Esophagus (tissue), 2 donors: Measurements from ENCODE around the gene SIGLEC12. TPM values are rescaled to one million over a fixed set of nuclear protein-coding genes. Genes with fewer than 3 reads are reported as not detected.

Source experiments
- H3K27ac ChIP-seq, 2 donors: one replicate each; pipeline ENCODE4 v1.5.1; 2013; ENCODE audit warnings: low read depth in 2 of 2, mild to moderate bottlenecking in 2 of 2, inconsistent platforms in 1 of 2, low read length in 1 of 2, moderate library complexity in 1 of 2
- H3K27me3 ChIP-seq, 2 donors: one replicate each; pipeline ENCODE4 v1.6.1; 2013; ENCODE audit warnings: low read length in 2 of 2, control low read depth in 1 of 2, mild to moderate bottlenecking in 1 of 2; ENCODE audit not compliant: insufficient read depth in 2 of 2, control insufficient read depth in 1 of 2
- H3K36me3 ChIP-seq, 2 donors: one replicate each; pipeline ENCODE4 v1.6.1; 2013; ENCODE audit warnings: low read length in 1 of 2; ENCODE audit not compliant: control insufficient read depth in 2 of 2, insufficient read depth in 2 of 2
- H3K4me1 ChIP-seq, 2 donors: one replicate each; pipeline ENCODE4 v1.6.1; 2013; ENCODE audit warnings: low read length in 1 of 2; ENCODE audit not compliant: control insufficient read depth in 2 of 2, insufficient read depth in 2 of 2
- H3K4me3 ChIP-seq, 2 donors: one replicate each; pipeline ENCODE4 v1.5.1; 2013; ENCODE audit warnings: low read length in 2 of 2, mild to moderate bottlenecking in 2 of 2, low read depth in 1 of 2, moderate library complexity in 1 of 2
- H3K9me3 ChIP-seq, 2 donors: one replicate each; pipeline ENCODE4 v1.6.1; 2013; ENCODE audit warnings: mild to moderate bottlenecking in 2 of 2, low read depth in 1 of 2, low read length in 1 of 2, moderate library complexity in 1 of 2; ENCODE audit not compliant: control insufficient read depth in 2 of 2, insufficient read depth in 1 of 2
- WGBS, 2 donors: extraction: QIAGEN DNeasy Blood & Tissue Kit; methylation state at CpG; one replicate each; pipeline ENCODE4 v1.1.7; 2013; 5-methylcytosine and 5-hydroxymethylcytosine counted together
- polyA plus RNA-seq, 2 donors: library from polyadenylated mRNA; stranded (reverse); fragments of 200-250 nt; gene quantifications; one replicate each; pipeline ENCODE4 v1.2.3, GENCODE V29; 2013
- donor health status: healthy with polysubstance abuse.
- donor health status: Bipolar disorder and iron deficiency.

SIGLEC12 gene
- polyA plus RNA-seq, 2 donors: 0.02 to 0.04 TPM

DNA sequence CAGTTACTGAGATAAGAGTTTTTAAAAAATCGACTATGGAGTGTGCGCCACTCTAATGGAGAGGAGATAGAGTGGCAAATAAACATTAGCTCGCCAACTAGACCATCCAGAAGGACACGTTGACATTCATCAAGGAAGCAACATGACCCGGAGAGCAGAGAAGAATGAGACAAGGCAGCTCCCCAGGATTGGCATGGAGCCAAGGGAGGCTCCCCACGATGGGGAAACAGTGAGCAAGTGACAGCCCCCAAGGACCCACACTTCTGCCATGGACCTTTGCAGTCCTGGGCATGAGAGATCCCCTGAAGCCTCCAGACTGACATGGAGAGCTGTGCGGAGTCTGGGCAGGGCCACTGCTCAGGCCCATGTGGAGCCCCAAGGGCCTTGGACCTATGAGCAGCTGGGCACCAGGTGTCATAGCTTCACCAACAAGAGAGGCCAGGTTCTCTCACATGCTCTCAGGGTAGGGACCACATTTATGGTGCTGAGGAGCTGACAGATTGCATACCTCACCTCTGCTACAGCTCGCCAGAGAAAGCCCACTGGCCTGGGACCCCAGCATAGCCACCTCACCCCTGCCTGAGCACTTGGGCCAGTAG is 23.2 kb upstream of the SIGLEC12 start:
- WGBS, 2 donors: 66 to 74% methylated on average over 8 of the region's 8 CpGs
- Histone ChIP-seq H3K4me3 (no peak overlapping the region), H3K36me3 (no peaks in the 10 kb centered on the region), H3K27me3 (no peaks in the 10 kb centered on the region), H3K9me3 (no peaks in the 10 kb centered on the region), H3K27ac (no peak overlapping the region), H3K4me1 (no peaks in the 10 kb centered on the region)

DNA sequence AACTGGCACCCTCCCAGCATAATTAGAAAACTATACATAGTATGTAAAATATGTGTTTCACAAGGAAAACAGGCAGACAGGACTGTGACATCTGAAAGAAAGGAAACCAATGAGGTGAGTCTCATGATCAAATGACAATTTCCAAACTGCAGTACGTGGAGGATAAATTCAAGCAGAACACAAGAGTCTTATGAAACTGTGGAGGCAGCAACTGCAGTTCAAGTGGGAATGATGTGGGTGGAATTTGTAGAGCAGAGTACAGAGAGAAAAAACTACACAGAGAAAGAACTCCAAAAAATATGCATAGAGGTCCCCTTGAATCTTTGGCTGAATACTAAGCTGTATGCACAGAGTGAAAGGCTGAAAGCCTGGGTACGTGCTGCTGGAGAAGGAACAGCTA is 20.2 kb upstream of the SIGLEC12 start:
- H3K4me1 ChIP-seq: no peaks in the 10 kb centered on the region
- no peaks in the 10 kb centered on the region for H3K36me3 ChIP-seq
- H3K27ac ChIP-seq: no peak overlapping the region
- WGBS, 2 donors: 53 to 57% methylated on average over 2 of the region's 2 CpGs
- no peaks in the 10 kb centered on the region for H3K27me3 ChIP-seq
- H3K9me3 ChIP-seq: no peaks in the 10 kb centered on the region
- no peak overlapping the region for H3K4me3 ChIP-seq

GRCh38 chr19:51521357-51521756 is 19.8 kb upstream of the SIGLEC12 start:
- no peak overlapping the region for H3K4me3 ChIP-seq
- no peak overlapping the region for H3K27ac ChIP-seq
- H3K36me3 ChIP-seq: no peaks in the 10 kb centered on the region
- H3K4me1 ChIP-seq: no peaks in the 10 kb centered on the region
- no peaks in the 10 kb centered on the region for H3K27me3 ChIP-seq
- WGBS, 2 donors: 84 to 86% methylated on average over 2 of the region's 2 CpGs
- H3K9me3 ChIP-seq: no peaks in the 10 kb centered on the region

GRCh38 chr19:51520728-51521127 is 19.1 kb upstream of the SIGLEC12 start:
- Histone ChIP-seq H3K4me3 (no peak overlapping the region), H3K36me3 (no peaks in the 10 kb centered on the region), H3K27me3 (no peaks in the 10 kb centered on the region), H3K27ac (no peak overlapping the region), H3K9me3 (no peaks in the 10 kb centered on the region), H3K4me1 (no peaks in the 10 kb centered on the region)
- 43 to 51% methylated on average over 2 of the region's 2 CpGs for WGBS, 2 donors

DNA sequence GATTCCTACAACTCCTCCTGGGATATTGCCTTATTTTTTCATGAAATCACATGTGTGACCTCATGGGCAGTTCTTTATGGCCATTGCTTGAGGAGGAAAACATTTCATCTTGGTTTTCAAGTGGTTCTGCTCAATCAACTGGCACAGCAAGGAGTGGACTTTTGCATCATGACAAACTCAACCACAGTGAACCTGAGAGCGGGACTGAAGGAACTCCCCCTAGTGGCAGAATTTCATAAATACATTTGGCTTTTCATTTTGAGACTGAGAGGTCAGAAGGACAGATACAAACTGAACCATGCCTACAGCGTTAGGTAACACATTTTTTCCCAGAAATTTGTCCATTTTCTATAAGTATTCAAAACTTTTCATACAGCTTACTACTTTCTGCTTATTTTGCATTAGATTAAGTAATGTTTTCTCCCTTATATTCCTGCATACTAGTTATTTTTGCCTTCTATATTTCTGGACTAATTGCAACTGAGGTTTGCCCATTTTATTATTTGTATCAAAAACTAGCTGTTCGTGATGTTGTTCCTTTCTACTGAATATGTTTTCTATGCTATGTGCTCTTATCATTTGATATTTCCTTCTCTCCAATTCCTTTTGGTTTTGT is 13.4 kb upstream of the SIGLEC12 start:
- Histone ChIP-seq H3K27ac (no peak overlapping the region), H3K27me3 (no peaks in the 10 kb centered on the region), H3K4me1 (peaks cover 0 to 2% of the 10 kb centered on the region in 2 donors), H3K4me3 (no peak overlapping the region), H3K36me3 (no peaks in the 10 kb centered on the region), H3K9me3 (no peaks in the 10 kb centered on the region)
- WGBS, 2 donors: 17% methylated on average over 3 of the region's 3 CpGs

GRCh38 chr19:51513968-51514367 is 12.4 kb upstream of the SIGLEC12 start:
- Histone ChIP-seq H3K36me3 (no peaks in the 10 kb centered on the region), H3K27ac (no peak overlapping the region)
- WGBS, 2 donors: 36% methylated on average over 2 of the region's 2 CpGs

GRCh38 chr19:51511353-51511752 is 9.8 kb upstream of the SIGLEC12 start:
- no peaks in the 10 kb centered on the region for H3K36me3 ChIP-seq
- no peak overlapping the region for H3K4me3 ChIP-seq
- WGBS, 2 donors: 14 to 16% methylated on average over 6 of the region's 6 CpGs
- no peaks in the 10 kb centered on the region for H3K27me3 ChIP-seq
- H3K4me1 ChIP-seq: peaks cover 0 to 2% of the 10 kb centered on the region in 2 donors
- H3K9me3 ChIP-seq: no peaks in the 10 kb centered on the region
- H3K27ac ChIP-seq: no peak overlapping the region

More at GRCh38 chr19:51513968-51514367, 12.4 kb upstream of the SIGLEC12 start:
- H3K4me3 ChIP-seq: no peak overlapping the region
- no peaks in the 10 kb centered on the region for H3K27me3 ChIP-seq
- H3K9me3 ChIP-seq: no peaks in the 10 kb centered on the region
- H3K4me1 ChIP-seq: peaks cover 0 to 2% of the 10 kb centered on the region in 2 donors

- 50 to 51% methylated on average over 7 of the region's 7 CpGs for WGBS, 2 donors
- no peaks in the 10 kb centered on the region for H3K27me3 ChIP-seq
- H3K9me3 ChIP-seq: peaks cover 0 to under 1% of the 10 kb centered on the region in 2 donors
- peaks cover 0 to 2% of the 10 kb centered on the region in 2 donors for H3K4me1 ChIP-seq
- no peaks in the 10 kb centered on the region for H3K36me3 ChIP-seq
- H3K4me3 ChIP-seq: no peak overlapping the region
- no peak overlapping the region for H3K27ac ChIP-seq
Measured at GRCh38 chr19:51509823-51510660, 8.4 kb upstream of the SIGLEC12 start.

DNA sequence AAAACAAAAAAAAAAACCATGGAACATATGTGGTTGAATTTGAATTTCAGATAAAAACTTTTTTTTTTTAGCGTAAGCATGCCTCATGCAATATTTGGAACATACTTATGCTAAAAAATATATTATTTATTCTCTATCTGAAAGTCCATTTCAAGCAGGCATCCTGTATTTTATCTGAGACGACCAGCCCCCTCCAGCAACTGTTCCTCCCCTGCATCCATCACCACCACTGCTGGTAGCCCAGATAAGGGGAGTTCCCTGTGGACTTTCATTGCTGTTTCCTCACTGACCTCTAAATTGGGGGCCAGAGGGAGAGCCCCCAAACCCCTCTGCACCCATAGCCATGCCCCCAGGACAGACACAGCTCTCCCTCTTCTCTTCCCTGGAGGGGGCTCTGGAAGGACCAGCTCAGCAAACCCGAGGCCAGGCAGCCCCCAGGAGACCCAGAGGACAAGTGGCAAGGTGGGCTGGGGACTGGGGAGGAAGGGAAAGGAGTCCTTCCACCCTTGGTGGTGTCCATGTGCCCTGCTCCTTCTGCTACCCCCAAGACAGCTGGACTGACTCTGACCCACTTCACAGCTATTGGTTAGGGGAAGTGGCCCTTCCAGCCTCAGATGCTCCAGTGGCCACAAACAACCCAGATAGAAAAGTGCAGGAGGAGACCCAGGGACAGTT is 6.6 kb upstream of the SIGLEC12 start:
- Histone ChIP-seq H3K36me3 (no peaks in the 10 kb centered on the region), H3K27ac (no peak overlapping the region), H3K27me3 (no peaks in the 10 kb centered on the region), H3K4me3 (no peak overlapping the region), H3K9me3 (peaks cover 0 to 4% of the 10 kb centered on the region in 2 donors), H3K4me1 (peaks cover 0 to 2% of the 10 kb centered on the region in 2 donors)
- 47 to 51% methylated on average over 3 of the region's 3 CpGs for WGBS, 2 donors
